HG03442 (cell line): ENCODE measurements around the gene CTXND2.
"Not testable (repeated sequence)": the region's sequence is repeated elsewhere in the genome, so short reads cannot be mapped to it uniquely, and the experiment has no call there.

Experiments
- ATAC-seq: cut with Tn5 transposase; IDR thresholded peaks from one replicate; pipeline ENCODE4 v1.9.1; 2021; ENCODE audit warnings: mild to moderate bottlenecking, moderate library complexity; ENCODE audit not compliant: unreplicated experiment

Gene CTXND2

DNA sequence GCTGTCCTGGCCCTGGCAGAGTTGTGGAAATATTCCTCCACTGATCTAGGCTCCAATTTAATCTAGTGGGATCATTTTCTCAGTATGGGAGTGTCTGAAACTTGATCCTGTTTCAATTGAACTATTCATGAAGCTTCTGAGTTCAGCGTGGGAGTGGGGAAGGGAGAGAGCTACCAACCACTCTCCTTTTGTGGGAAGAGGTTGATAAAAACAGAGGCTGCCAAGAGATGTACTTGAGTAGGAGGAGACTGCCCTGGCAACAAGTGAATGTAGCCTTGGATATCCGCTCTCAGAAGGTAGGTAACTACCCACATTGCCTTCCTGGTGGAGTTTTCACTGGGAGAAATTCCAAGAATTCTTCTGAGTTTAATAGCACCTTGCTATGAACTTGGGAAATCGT is at the start of gene CTXND2:
Gene CTXND2 (plus strand): TSS at position 119 of the 400 bp plus-strand sequence. CDS start 25,179 bp downstream, outside the sequence.
- ATAC-seq = no peak

- not testable (repeated sequence) for ATAC-seq
Measured at GRCh38 chr1:150840850-150841249, 46.1 kb upstream of the CTXND2 start.

- ATAC-seq = no peak
Measured at GRCh38 chr1:150841626-150842025, 45.3 kb upstream of the CTXND2 start.

GRCh38 chr1:150842343-150842742 is 44.6 kb upstream of the CTXND2 start:
- no peak for ATAC-seq

- ATAC-seq = no peak
Measured at GRCh38 chr1:150842964-150843363, 44.0 kb upstream of the CTXND2 start.

DNA sequence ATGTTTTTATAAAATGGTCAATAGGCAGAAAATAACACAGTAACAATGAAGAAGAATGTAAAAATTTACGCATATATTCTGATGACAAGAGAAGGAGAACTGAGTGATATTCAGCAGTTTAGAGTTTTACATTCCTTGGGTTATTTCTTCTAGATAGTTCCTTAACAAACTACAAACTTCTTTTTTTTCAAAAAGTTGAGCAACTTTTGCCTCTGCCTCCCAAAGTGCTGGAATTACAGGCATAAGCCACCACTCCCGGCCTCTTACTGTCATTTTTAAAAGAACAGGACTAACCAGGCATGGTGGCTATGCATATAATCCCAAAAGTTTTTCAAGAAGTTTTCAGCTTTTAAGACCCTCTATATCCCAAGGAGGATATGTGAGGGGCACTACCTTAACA is 43.5 kb upstream of the CTXND2 start:
- no peak for ATAC-seq

- no peak for ATAC-seq
Measured at GRCh38 chr1:150846473-150847146, 40.3 kb upstream of the CTXND2 start.

DNA sequence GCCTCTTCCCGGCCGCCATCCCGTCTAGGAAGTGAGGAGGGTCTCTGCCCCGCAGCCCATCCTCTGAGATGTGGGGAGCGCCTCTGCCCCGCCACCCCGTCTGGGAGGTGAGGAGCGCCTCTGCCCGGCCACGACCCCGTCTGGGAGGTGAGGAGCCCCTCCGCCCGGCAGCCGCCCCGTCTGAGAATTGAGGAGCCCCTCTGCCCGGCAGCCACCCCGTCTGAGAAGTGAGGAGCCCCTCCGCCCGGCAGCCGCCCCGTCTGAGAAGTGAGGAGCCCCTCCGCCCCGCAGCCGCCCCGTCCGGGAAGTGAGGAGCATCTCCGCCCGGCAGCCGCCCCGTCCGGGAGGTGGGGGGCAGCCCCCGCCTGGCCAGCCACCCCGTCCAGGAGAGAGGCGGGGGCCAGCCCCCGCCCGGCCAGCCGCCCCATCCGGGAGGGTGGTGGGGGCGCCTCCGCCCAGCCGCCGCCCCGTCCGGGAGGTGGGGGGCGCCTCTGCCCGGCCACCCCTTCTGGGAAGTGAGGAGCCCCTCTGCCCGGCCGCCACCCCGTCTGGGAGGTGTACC is 36.1 kb upstream of the CTXND2 start:
- not testable (repeated sequence) for ATAC-seq

DNA sequence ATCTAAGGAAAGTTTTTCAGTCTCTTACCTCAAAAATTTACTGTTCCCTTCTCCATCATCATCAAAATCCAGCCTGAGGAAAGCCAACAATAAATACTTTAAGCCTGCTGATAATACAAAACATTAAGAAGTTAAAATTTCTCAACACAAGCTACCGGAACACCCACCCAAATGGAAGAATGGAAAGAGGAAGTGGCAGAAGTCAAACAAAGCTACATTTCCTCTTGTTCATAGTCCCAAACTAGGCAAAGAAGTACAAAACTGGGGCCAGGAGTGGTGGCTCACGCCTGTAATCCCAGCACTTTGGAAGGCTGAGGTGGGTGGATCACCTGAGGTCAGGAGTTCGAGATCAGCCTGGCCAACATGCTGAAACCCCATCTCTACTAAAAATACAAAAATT is 34.2 kb upstream of the CTXND2 start:
- not testable (repeated sequence) for ATAC-seq

DNA sequence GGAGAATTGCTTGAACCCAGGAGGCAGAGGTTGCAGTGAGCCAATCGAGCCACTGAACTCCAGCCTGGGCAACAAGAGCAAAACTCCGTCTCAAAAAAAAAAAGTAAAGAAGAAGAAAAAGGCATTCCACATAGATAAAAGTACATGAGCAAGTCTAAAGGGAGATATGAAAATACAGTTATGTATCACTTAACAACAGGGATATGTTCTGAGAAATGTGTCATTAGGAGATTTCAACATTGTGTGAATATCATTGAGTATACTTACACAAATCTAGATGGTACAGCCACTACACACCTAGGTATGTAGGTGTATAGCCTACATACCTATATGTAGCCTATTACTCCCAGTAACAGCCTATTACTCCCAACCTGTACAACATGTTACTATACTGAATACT is 23.2 kb upstream of the CTXND2 start:
- ATAC-seq = no peak

DNA sequence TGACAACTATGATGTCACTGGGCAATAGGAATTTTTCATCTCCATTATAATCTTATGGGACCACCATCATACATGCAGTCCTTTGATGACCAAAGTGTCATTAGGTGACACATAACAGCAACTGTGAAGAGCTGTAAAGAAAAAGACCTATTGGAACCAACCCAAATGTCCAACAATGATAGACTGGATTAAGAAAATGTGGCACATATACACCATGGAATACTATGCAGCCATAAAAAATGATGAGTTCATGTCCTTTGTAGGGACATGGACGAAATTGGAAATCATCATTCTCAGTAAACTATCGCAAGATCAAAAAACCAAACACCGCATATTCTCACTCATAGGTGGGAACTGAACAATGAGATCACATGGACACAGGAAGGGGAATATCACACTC is 22.7 kb upstream of the CTXND2 start:
- not testable (repeated sequence) for ATAC-seq

DNA sequence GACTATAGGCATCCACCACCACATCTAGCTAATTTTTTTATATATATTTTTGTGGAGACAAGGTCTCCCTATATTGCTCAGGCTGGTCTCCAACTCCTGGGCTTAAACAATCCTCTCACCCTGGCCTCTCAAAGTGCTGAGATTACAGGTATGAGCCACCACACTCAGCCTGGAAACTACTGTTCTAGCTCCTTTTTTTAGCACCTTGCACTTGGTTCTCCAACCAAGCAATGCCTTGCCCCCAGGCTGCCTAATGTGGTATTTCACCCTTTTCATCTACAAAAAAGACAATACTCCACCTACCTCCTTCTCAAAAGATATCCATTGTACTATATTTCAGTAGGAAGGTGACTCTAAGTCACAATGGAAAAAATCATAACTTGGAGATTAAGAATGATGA is 17.3 kb upstream of the CTXND2 start:
- ATAC-seq = no peak

GRCh38 chr1:150872572-150872971 is 14.4 kb upstream of the CTXND2 start:
- no peak for ATAC-seq

DNA sequence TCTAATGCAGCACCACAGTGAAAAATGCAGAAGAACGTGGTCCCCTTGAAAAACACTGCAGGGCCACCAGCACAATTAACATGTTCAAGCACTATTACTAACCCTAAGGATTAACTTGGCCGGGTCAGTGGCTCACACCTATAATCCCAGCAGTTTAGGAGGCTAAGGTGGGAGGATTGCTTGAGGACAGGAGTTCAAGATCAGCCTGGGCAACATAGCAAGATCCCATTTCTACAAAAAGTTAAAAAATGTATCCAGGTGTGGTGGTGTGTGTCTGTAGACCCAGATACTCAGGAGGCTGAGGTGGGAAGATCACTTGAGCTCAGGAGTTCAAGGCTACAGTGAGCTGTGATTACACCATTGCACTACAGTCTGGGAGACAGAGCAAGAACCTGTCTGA is 13.4 kb upstream of the CTXND2 start:
- ATAC-seq = no peak

GRCh38 chr1:150874455-150875196 is 12.3 kb upstream of the CTXND2 start:
- ATAC-seq = no peak

DNA sequence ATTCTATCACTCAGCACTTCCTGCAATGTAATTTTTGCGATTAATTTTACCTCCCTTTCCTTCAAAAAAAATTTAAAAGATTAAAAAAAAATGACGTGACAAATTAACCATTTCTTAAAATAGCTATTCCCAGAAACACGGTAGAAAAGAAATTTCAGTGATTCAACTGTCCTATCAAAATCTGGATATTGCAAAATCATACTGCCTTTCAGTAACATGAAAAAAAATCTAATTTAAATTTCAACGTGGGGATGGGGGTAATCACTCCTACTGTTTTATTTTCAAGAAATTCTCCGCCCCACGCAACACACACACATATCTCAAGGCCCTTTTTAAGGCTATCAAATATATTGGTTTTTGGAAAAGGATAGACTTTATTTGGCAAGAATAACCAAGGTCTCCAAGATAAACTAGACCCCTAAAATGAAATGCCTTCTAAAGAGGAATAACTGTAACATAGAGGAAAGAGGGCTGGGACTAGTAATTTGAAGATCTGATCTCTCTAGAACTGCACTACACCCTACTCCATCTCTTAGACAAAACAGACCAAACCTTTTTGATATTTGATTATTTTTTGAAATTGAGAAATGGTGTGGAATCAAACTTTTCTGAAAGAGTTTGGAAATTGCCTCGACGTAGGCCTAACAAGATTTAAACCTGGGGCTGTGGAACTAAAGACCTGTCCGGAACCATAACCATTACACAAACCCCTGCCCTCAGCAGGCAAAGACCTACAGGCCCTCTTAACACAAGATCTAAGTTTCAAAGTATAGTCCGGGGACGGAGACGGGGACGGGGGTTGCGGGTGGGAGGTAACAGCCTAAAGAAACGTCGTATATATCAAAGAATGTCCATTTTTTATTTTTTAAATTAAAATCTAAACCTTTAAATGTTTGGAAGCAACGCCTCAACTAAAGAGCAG is 11.5 kb upstream of the CTXND2 start:
- ATAC-seq = no peak

DNA sequence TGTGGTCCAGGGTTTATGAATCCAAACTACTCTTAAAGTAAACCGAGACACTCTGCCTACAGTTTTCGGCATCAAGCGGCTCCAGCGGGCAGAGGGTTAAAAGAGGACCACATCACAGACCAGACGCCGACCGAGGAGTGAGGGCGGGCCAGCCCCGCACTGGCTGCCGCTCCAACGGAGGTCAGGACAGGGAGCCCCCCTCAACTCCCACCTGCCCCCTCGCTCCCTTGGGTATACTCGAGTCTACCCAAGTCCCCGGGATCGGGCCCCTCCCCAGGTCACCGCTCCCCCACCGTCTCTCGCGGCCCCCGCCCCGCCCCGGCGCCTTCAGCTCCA is 10.8 kb upstream of the CTXND2 start:
- ATAC-seq = no peak

DNA sequence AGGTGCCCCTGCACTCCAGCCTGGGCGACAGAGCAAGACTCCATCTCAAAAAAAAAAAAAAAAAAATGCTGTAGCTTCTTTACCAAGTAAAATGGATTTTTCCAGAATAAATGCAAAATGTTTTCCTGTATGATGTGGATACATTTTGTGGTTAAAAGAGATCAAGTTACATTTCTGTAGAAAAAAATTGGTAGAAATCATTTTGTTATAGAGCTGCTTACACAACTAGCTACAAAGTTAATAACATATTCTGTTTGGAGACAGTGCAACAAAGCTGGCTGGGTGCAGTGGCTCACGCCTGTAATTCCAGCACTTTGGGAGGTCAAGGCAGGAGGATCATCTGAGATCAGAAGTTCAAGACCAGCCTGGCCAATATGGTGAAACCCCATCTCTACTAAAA is 8.0 kb upstream of the CTXND2 start:
- ATAC-seq = not testable (repeated sequence)

- ATAC-seq = no peak
Measured at GRCh38 chr1:150881331-150882070, 5.4 kb upstream of the CTXND2 start.

DNA sequence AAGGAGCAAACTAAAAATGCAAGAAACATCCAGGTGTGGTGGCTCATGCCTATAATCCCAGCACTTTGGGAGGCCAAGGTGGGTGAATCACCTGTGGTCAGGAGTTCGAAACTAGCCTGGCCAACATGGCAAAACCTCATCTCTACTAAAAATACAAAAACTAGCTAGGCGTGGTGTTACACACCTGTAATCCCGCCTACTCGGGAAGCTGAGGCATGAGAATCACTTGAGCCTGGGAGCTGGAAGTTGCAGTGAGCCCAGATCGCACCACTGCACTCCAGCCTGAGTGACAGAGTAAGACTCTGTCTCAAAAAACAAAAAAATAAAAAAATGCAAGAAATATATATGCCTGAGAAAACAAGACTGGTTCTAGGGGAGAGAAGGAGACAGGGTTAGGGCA is 3.8 kb upstream of the CTXND2 start:
- ATAC-seq = not testable (repeated sequence)

- no peak for ATAC-seq
Measured at GRCh38 chr1:150888727-150889126, 1.8 kb downstream of the CTXND2 start.
